Endothelial cell (in vitro differentiated cells): ENCODE measurements around the gene ANO2. TPM values are rescaled to one million over a fixed set of nuclear protein-coding genes. Genes with fewer than 3 reads are reported as not detected.

Experiments
- DNase-seq: peaks from one replicate; pipeline ENCODE4 v3.0.0; 2021; ENCODE audit warnings: low spot score
- H3K27ac Mint-ChIP-seq: one replicate; pipeline ENCODE4 v1.8.0; 2021; ENCODE audit warnings: mixed read lengths, inconsistent platforms; ENCODE audit not compliant: unreplicated experiment
- H3K27me3 Mint-ChIP-seq: one replicate; pipeline ENCODE4 v1.8.0; 2021; ENCODE audit warnings: mild to moderate bottlenecking, moderate library complexity, mixed read lengths, inconsistent platforms; ENCODE audit not compliant: unreplicated experiment
- H3K36me3 Mint-ChIP-seq: one replicate; pipeline ENCODE4 v1.8.0; 2021; ENCODE audit warnings: mild to moderate bottlenecking, low read depth, mixed read lengths, inconsistent platforms; ENCODE audit not compliant: unreplicated experiment
- H3K4me1 Mint-ChIP-seq: one replicate; pipeline ENCODE4 v1.8.0; 2021; ENCODE audit warnings: mild to moderate bottlenecking, mixed read lengths, inconsistent platforms; ENCODE audit not compliant: unreplicated experiment
- H3K4me3 Mint-ChIP-seq: one replicate; pipeline ENCODE4 v1.8.0; 2021; ENCODE audit warnings: mild to moderate bottlenecking, mixed read lengths, inconsistent platforms; ENCODE audit not compliant: unreplicated experiment
- H3K9me3 Mint-ChIP-seq: one replicate; pipeline ENCODE4 v1.8.0; 2021; ENCODE audit warnings: mixed read lengths, inconsistent platforms; ENCODE audit not compliant: unreplicated experiment
- total RNA-seq: library from RNA; stranded (reverse); fragmentation: NEBNext Ultra II Directional; extraction: Animal tissue kit (Norgen Biotek cat#: 25700); gene quantifications from one replicate; pipeline ENCODE4 v1.2.1, GENCODE V29; 2021; ENCODE audit not compliant: unreplicated experiment
- TF ChIP-seq, protein P1 (sequence below): fragments of 200-600 bp; sonication (generic); IDR thresholded peaks from one replicate; pipeline ENCODE4 v1.5.0; 2021; ENCODE audit warnings: antibody characterized with exemption; ENCODE audit not compliant: unreplicated experiment

Gene ANO2
- total RNA-seq, 1 donor from 2014 or later: 4.5 TPM

DNA sequence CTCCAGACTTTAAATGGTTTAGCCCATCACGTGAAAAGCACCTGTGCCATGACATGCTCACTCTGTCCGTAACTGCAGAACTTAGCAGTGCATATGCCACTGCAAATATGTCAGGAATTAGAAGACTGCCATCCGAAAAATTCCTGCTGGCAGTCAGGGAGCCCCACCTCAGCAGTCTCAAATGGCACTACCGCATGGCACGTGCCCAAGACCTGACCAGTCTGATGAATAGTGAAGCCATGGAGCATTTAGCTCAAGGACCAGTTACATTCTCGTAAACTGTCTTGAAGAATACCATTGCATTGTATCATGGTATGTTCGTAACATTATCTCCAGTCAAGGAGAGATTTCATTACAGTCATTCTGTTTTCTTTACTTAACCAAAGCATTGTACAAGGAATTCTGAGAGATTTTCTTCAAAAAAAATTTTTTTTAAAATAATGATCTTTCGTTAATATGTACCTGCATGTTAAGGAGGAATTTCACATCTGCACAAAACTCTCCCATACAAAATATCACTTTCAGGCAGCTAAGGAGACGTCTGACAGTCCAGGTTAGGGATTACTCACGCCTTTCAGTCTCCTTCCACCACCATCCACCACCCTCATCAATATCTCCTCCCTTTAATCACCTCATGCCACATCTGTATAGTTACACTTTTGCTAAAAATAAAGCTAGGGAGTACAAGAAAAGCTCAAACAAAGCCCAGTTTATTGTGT lies 138.5 kb downstream of the ANO2 start:
- H3K36me3 Mint-ChIP-seq: no peaks in the 10 kb centered on the region
- H3K27me3 Mint-ChIP-seq: no peaks in the 10 kb centered on the region
- H3K27ac Mint-ChIP-seq: no peak overlapping the region
- DNase-seq: no peak
- no peak overlapping the region for H3K4me3 Mint-ChIP-seq
- TF ChIP-seq, protein P1, sequence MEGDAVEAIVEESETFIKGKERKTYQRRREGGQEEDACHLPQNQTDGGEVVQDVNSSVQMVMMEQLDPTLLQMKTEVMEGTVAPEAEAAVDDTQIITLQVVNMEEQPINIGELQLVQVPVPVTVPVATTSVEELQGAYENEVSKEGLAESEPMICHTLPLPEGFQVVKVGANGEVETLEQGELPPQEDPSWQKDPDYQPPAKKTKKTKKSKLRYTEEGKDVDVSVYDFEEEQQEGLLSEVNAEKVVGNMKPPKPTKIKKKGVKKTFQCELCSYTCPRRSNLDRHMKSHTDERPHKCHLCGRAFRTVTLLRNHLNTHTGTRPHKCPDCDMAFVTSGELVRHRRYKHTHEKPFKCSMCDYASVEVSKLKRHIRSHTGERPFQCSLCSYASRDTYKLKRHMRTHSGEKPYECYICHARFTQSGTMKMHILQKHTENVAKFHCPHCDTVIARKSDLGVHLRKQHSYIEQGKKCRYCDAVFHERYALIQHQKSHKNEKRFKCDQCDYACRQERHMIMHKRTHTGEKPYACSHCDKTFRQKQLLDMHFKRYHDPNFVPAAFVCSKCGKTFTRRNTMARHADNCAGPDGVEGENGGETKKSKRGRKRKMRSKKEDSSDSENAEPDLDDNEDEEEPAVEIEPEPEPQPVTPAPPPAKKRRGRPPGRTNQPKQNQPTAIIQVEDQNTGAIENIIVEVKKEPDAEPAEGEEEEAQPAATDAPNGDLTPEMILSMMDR: no peak
- no peaks in the 10 kb centered on the region for H3K4me1 Mint-ChIP-seq
- no peaks in the 10 kb centered on the region for H3K9me3 Mint-ChIP-seq

DNA sequence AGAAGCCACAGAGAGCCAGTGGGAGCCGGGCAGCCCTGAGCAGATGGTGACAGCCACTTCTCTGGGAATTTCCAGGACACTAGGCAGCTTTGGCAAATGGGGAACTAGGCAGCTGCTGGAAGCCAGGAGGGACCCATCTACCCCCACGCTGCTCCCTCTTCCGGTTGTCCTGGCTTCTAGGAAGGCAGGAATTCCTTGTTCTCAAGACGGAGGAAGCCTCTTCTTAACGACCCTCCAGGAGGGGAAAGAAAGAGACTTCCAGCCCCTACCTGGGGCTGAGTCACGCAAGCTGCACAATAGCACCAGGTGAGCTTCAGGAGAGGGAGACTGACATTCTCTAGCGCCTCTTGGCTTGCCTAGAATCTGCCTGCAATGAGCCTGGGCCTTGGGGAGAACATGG lies 141.5 kb downstream of the ANO2 start:
- Mint-ChIP-seq H3K36me3 (no peaks in the 10 kb centered on the region), H3K27ac (no peak overlapping the region), H3K4me3 (no peak overlapping the region), H3K4me1 (no peaks in the 10 kb centered on the region), H3K27me3 (no peaks in the 10 kb centered on the region), H3K9me3 (no peaks in the 10 kb centered on the region)
- TF ChIP-seq, protein P1: no peak
- no peak for DNase-seq

DNA sequence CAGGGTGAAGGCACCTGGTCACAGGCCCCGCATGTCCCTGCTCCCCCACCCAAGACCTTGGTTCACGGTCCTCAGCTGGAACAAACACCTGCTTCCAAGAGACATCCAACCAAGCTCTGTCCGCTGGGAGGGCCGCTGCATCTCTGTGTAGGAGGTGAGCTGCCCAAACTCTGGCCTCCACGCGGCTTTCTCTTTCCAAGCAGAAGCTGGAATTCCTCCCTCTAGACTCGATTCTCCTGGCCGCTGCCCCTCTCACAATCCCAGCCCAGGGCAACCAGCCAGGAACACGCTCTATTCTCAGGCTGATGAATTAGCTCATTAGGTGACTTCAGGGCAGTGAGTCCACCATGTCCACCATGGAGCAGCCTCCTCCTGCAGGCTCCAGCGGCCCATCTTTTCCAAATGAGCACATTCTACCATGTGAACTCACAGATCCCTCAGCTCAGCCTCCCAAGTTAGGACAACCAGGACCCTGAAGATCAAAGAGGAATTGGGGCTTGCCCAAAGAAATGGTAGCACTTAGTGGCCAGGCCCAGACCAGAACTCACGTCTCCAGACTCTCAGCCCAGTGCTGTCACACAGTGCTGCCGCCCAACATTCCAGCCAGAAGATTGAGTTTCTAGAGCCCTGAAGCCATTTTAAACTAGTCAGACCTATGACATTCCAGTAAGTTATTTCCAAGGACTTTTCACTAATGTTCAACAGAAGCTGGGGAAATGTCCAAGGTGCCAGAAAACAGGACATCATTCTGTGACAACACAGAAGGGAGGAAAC lies 146.6 kb downstream of the ANO2 start:
- Mint-ChIP-seq H3K4me1 (no peaks in the 10 kb centered on the region), H3K27me3 (no peaks in the 10 kb centered on the region), H3K36me3 (no peaks in the 10 kb centered on the region), H3K27ac (no peak overlapping the region), H3K9me3 (no peaks in the 10 kb centered on the region), H3K4me3 (no peak overlapping the region)
- no peak for DNase-seq
- TF ChIP-seq, protein P1: no peak

DNA sequence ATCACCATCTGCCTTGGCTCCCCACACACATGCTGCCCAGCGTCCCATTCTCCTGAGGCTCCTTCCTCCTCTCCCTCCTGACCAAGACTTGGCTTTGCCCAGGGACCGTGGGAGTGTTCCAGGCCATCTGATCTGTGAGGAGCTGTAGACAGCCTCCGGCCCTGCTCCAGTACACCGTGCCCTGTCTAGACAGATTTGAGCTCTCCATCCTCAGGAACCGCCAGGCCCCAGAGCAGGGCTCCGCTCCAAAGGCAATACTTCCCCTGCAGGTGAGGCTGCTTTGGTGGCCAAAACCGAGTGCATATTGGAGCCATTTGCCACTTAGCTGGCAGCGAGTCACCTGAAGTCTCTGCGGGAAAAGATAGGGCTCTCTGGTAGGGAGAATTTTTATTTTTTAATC lies 147.4 kb downstream of the ANO2 start:
- H3K9me3 Mint-ChIP-seq: no peaks in the 10 kb centered on the region
- no peak overlapping the region for H3K27ac Mint-ChIP-seq
- no peaks in the 10 kb centered on the region for H3K36me3 Mint-ChIP-seq
- TF ChIP-seq, protein P1: no peak
- no peak overlapping the region for H3K4me3 Mint-ChIP-seq
- H3K4me1 Mint-ChIP-seq: no peaks in the 10 kb centered on the region
- DNase-seq: no peak
- no peaks in the 10 kb centered on the region for H3K27me3 Mint-ChIP-seq

DNA sequence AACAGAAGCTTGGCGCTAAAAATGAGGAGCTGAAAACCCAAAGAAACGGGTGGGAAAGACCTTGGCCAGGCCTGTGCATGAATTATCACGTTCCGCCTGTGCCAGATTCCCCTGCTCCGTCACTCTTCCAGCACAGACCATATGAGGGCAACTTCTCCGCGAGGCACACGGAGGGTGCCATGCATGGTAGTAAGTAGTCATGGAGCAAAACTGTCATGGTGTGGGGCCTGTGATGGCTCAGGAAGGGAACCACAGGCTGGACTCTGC lies 148.2 kb downstream of the ANO2 start:
- no peak overlapping the region for H3K27ac Mint-ChIP-seq
- no peak for DNase-seq
- no peaks in the 10 kb centered on the region for H3K36me3 Mint-ChIP-seq
- no peak overlapping the region for H3K4me3 Mint-ChIP-seq
- H3K9me3 Mint-ChIP-seq: no peaks in the 10 kb centered on the region
- H3K27me3 Mint-ChIP-seq: no peaks in the 10 kb centered on the region
- no peaks in the 10 kb centered on the region for H3K4me1 Mint-ChIP-seq
- TF ChIP-seq, protein P1: no peak
